Sigmoid colon (tissue), 7 donors: ENCODE data around the gene SOX3. TPM values are rescaled to one million over a fixed set of nuclear protein-coding genes. Genes with fewer than 3 reads are reported as not detected.

ENCODE experiments used
- DNase-seq: peaks from one replicate; pipeline ENCODE4 v3.0.0-alpha.2; 2019
- H3K27ac ChIP-seq, 4 donors: fragments of 200-600 bp; sonication (generic); one replicate each; pipeline ENCODE4 v1.5.1; 2016 to 2019; ENCODE audit warnings: mild to moderate bottlenecking in 1 of 4
- H3K27me3 ChIP-seq, 3 donors: fragments of 200-600 bp; sonication (generic); one replicate each; pipeline ENCODE4 v1.5.1; 2019; ENCODE audit warnings: mild to moderate bottlenecking in 1 of 3
- H3K36me3 ChIP-seq, 4 donors: fragments of 200-600 bp; sonication (generic); one replicate each; pipeline ENCODE4 v1.5.1; 2016 to 2019
- H3K4me1 ChIP-seq, 4 donors: fragments of 200-600 bp; sonication (generic); one replicate each; pipeline ENCODE4 v1.5.1; 2017 to 2019
- H3K4me3 ChIP-seq, 4 donors: fragments of 200-600 bp; sonication (generic); one replicate each; pipeline ENCODE4 v1.5.1; 2017 to 2019; ENCODE audit warnings: mild to moderate bottlenecking in 2 of 4, moderate library complexity in 1 of 4
- H3K9me3 ChIP-seq, 4 donors: fragments of 200-600 bp in 3 of 4; sonication (generic) in 3 of 4; one replicate each; pipeline versions ENCODE4 v1.5.1 to v1.6.1; 2013 to 2019
- EP300 ChIP-seq, 4 donors: sonication (generic); formaldehyde crosslinking; IDR thresholded peaks; one replicate each; pipeline ENCODE4 v1.6.1; 2017; ENCODE audit warnings: antibody characterized with exemption in 4 of 4
- POLR2A ChIP-seq, 2 donors: fragments of 450-650 bp; IDR thresholded peaks; one replicate each; pipeline ENCODE4 v1.6.1; 2016; ENCODE audit warnings: antibody characterized with exemption in 2 of 2, mild to moderate bottlenecking in 2 of 2, moderate library complexity in 2 of 2
- POLR2AphosphoS5 ChIP-seq, 4 donors: sonication (generic); formaldehyde crosslinking; IDR thresholded peaks; one replicate each; pipeline ENCODE4 v1.6.1; 2017; ENCODE audit warnings: antibody characterized with exemption in 4 of 4
- WGBS, 2 donors: extraction: QIAGEN DNeasy Blood & Tissue Kit; methylation state at CpG; one replicate each; pipeline ENCODE4 v1.1.7; 2013; 5-methylcytosine and 5-hydroxymethylcytosine counted together
- intact Hi-C: fragments of 100-400 bp; cut with DNase I; formaldehyde crosslinking; loops from one replicate; pipeline ENCODE4 v1.15.1; 2023
- polyA plus RNA-seq, 3 donors: library from polyadenylated mRNA; stranded (reverse); fragments of 200-250 nt; gene quantifications; one replicate each; pipeline ENCODE4 v1.2.3, GENCODE V29; 2013
- total RNA-seq, 4 donors: library from RNA; depleted of rRNA; stranded (reverse); fragments of >200 nt; gene quantifications; one replicate each; pipeline ENCODE4 v1.1.0, GENCODE V29; 2016
- TF ChIP-seq, protein P1 (sequence below), 4 experiments: fragments of 450-650 bp in 3 of 4; fragments of 200-600 bp in 1 of 4; IDR thresholded peaks; one replicate each; pipeline ENCODE4 v1.5.1; 2016 to 2019; ENCODE audit warnings: antibody characterized with exemption in 4 of 4, mild to moderate bottlenecking in 3 of 4, moderate library complexity in 2 of 4
- donor health status: healthy with polysubstance abuse.
- donor health status: Bipolar disorder and iron deficiency.
- donor health status: healthy.

SOX3 gene
- total and polyA plus RNA-seq, 7 donors, result not detected

GRCh38 chrX:140501940-140502468 is 2.9 kb downstream of the SOX3 start:
- DNase-seq, result no peak
- WGBS, 2 donors, result 11 to 12% methylated on average over 14 of the region's 14 CpGs
- Histone ChIP-seq H3K27ac (no peak overlapping the region), H3K4me3 (no peak overlapping the region), H3K9me3 (no peaks in the 10 kb centered on the region), H3K4me1 (peaks cover 0 to 35% (median 28%) of the 10 kb centered on the region in 4 donors), H3K27me3 (peaks cover 47 to 77% (median 53%) of the 10 kb centered on the region in 3 donors), H3K36me3 (no peaks in the 10 kb centered on the region)
- intact Hi-C loops, result loop anchor here (10.0 kb wide), 1 partner anchor 223 kb away; no protein-coding TSS in a partner anchor
- no peak for TF ChIP-seq EP300 (IDR thresholded peaks at IDR 0.05)

DNA sequence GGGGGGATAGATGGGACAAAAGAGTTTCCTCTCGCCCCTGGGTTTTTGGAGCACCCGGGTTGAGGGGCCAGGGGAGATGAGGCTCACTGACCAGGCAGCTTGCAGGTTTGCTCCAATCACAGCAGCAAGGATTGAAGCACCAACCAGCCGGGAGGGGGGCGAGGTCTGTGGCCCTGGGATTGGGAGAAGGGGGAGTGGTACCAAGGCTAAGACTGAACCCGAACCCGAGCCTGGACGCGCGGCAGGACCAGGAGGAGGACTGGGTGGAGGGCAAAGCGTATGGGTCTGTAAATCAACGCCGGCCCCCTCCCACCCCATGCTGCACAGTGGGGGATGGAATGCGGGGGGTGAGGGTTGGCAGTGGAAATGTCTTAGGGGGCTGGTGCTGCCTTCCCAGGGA is 3.5 kb downstream of the SOX3 start:
- no peaks in the 10 kb centered on the region for H3K9me3 ChIP-seq
- no peak for DNase-seq
- TF ChIP-seq EP300 (IDR thresholded peaks at IDR 0.05) (no peak), POLR2AphosphoS5 (IDR thresholded peaks at IDR 0.05) (no peak), POLR2A (IDR thresholded peaks at IDR 0.05) (no peak)
- TF ChIP-seq, protein P1, sequence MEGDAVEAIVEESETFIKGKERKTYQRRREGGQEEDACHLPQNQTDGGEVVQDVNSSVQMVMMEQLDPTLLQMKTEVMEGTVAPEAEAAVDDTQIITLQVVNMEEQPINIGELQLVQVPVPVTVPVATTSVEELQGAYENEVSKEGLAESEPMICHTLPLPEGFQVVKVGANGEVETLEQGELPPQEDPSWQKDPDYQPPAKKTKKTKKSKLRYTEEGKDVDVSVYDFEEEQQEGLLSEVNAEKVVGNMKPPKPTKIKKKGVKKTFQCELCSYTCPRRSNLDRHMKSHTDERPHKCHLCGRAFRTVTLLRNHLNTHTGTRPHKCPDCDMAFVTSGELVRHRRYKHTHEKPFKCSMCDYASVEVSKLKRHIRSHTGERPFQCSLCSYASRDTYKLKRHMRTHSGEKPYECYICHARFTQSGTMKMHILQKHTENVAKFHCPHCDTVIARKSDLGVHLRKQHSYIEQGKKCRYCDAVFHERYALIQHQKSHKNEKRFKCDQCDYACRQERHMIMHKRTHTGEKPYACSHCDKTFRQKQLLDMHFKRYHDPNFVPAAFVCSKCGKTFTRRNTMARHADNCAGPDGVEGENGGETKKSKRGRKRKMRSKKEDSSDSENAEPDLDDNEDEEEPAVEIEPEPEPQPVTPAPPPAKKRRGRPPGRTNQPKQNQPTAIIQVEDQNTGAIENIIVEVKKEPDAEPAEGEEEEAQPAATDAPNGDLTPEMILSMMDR (IDR thresholded peaks at IDR 0.05), result no peak
- H3K4me3 ChIP-seq, result no peak overlapping the region
- intact Hi-C loops, result loop anchor here (10.0 kb wide), 1 partner anchor 223 kb away; no protein-coding TSS in a partner anchor
- peaks cover 42 to 71% (median 46%) of the 10 kb centered on the region in 3 donors for H3K27me3 ChIP-seq
- no peaks in the 10 kb centered on the region for H3K36me3 ChIP-seq
- H3K27ac ChIP-seq, result no peak overlapping the region
- 9 to 11% methylated on average over 13 of the region's 13 CpGs for WGBS, 2 donors
- peaks cover 0 to 31% (median 26%) of the 10 kb centered on the region in 4 donors for H3K4me1 ChIP-seq

- H3K27ac ChIP-seq, result no peak overlapping the region
- WGBS, 2 donors, result 4% methylated on average over 9 of the region's 9 CpGs
- intact Hi-C loops, result loop anchor here (10.0 kb wide), 1 partner anchor 224 kb away; no protein-coding TSS in a partner anchor
- peaks cover 0 to 23% (median 17%) of the 10 kb centered on the region in 4 donors for H3K4me1 ChIP-seq
- no peaks in the 10 kb centered on the region for H3K9me3 ChIP-seq
- no peaks in the 10 kb centered on the region for H3K36me3 ChIP-seq
- H3K27me3 ChIP-seq, result peaks cover 33 to 62% (median 37%) of the 10 kb centered on the region in 3 donors
- no peak for DNase-seq
- H3K4me3 ChIP-seq, result no peak overlapping the region
- TF ChIP-seq, protein P1 (IDR thresholded peaks at IDR 0.05), result no peak
- TF ChIP-seq POLR2A (IDR thresholded peaks at IDR 0.05) (no peak), POLR2AphosphoS5 (IDR thresholded peaks at IDR 0.05) (no peak), EP300 (IDR thresholded peaks at IDR 0.05) (no peak)
Measured at GRCh38 chrX:140500441-140500840, 4.4 kb downstream of the SOX3 start.

DNA sequence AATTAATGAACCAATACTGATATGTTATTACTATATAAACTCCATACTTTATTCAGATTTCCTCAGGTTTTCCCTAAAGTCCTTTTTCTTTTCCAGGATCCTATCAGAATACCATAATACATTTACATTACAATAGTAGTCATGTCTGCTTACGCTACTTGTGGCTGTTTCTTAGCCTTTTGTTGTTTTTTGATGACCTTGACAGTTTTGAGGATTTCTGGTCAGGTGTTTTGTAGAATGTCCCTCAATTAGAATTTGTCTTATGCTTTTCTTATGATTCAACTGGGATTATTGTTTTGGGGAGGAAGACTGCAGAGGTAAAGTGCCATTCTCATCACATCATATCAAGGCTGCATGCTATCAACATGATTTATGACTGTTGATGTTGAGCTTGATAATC is 9.1 kb downstream of the SOX3 start:
- no peaks in the 10 kb centered on the region for H3K4me1 ChIP-seq
- no peaks in the 10 kb centered on the region for H3K36me3 ChIP-seq
- H3K9me3 ChIP-seq, result no peaks in the 10 kb centered on the region
- WGBS, 2 donors, result 90 to 94% methylated on average over 1 of the region's 1 CpG
- no peak overlapping the region for H3K27ac ChIP-seq
- TF ChIP-seq EP300 (IDR thresholded peaks at IDR 0.05) (no peak), POLR2A (IDR thresholded peaks at IDR 0.05) (no peak), POLR2AphosphoS5 (IDR thresholded peaks at IDR 0.05) (no peak)
- TF ChIP-seq, protein P1 (IDR thresholded peaks at IDR 0.05), result no peak
- no peak overlapping the region for H3K4me3 ChIP-seq
- peaks cover 0 to 17% (median 9%) of the 10 kb centered on the region in 3 donors for H3K27me3 ChIP-seq
- no peak for DNase-seq
- intact Hi-C loops, result no loop called here

DNA sequence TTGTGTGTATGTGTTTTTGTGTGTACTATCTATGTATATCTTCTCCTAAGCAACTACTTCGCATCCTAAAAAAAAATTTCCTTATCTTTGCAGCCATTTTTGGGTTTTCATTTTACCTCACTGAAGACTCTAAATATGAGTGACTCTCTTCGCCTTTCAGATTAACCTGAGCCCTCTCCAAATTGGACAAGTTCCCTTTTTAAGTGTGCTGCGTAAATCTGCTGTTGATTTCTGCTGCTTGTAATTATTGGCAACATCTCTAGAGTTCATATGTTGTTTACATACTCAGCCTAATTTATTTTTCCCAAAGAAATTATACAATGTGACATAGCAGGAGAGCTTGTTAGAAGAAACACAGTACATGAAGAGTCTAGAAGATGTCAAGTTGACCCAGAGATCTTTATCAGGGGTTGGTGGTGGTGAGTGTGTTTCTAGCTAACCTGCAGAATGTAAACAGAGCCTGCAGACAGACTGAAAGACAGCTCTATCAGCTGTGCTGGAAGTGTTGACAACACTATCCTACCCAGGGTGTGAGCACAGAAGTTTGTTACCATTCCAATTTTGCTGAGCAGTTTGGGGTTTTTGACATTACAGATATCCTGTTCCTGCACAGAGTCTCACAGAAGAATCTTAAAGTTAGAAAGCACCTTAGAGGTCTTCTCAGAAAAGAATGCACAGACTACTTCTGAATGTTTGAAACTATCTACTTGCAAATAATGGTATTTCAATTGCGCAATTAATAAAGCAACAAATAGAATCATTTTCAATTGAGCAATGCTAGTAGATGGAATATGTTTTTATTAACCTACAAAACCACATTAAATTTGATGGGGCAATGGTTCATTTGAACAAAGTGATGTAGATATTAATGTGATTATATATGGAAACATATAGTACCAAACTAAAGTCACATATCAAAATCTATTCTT is 12.5 kb downstream of the SOX3 start:
- no peaks in the 10 kb centered on the region for H3K36me3 ChIP-seq
- no peaks in the 10 kb centered on the region for H3K9me3 ChIP-seq
- no peaks in the 10 kb centered on the region for H3K4me1 ChIP-seq
- H3K27ac ChIP-seq, result no peak overlapping the region
- DNase-seq, result no peak
- intact Hi-C loops, result no loop called here
- no peak overlapping the region for H3K4me3 ChIP-seq
- WGBS, 2 donors, result 83 to 84% methylated on average over 4 of the region's 4 CpGs
- TF ChIP-seq, protein P1 (IDR thresholded peaks at IDR 0.05), result no peak
- no peak for TF ChIP-seq POLR2AphosphoS5 (IDR thresholded peaks at IDR 0.05)
- no peak for TF ChIP-seq EP300 (IDR thresholded peaks at IDR 0.05)
- TF ChIP-seq POLR2A (IDR thresholded peaks at IDR 0.05), result no peak
- H3K27me3 ChIP-seq, result no peaks in the 10 kb centered on the region
